Erythroblast (primary cell): ENCODE measurements around the gene IL36G.

Experiments
- DNase-seq, 2 experiments: peaks; one replicate each; lab custom pipeline; 2025; lab: John Stamatoyannopoulos, UW
- GATA1 ChIP-seq: IDR thresholded peaks from 2 replicates; pipeline ENCODE4 v1.6.1; 2011; ENCODE audit warnings: low read depth, mild to moderate bottlenecking, control low read depth, low read length, moderate library complexity
- POLR2A ChIP-seq: IDR thresholded peaks from 2 replicates; pipeline ENCODE4 v1.6.1; 2011; ENCODE audit warnings: mild to moderate bottlenecking, low read length

The IL36G gene

GRCh38 chr2:113015655-113016054, 37.8 kb downstream of the IL36G start:
- TF ChIP-seq POLR2A (no peak), GATA1 (no peak)
- no peak for DNase-seq

GRCh38 chr2:113018509-113018908, 40.7 kb downstream of the IL36G start:
- TF ChIP-seq POLR2A (no peak), GATA1 (no peak)
- no peak for DNase-seq

GRCh38 chr2:113021312-113021711, 43.5 kb downstream of the IL36G start:
- TF ChIP-seq GATA1, result no peak
- TF ChIP-seq POLR2A, result no peak
- no peak for DNase-seq

- TF ChIP-seq POLR2A, result no peak
- no peak for TF ChIP-seq GATA1
- DNase-seq, result peak in 1 of 2 experiments; percentile 3
Measured at GRCh38 chr2:113024764-113025163, 47.0 kb downstream of the IL36G start.

- TF ChIP-seq GATA1 (no peak), POLR2A (no peak)
Measured at GRCh38 chr2:113025737-113026136, 47.9 kb downstream of the IL36G start.

GRCh38 chr2:113027691-113028090, 49.9 kb downstream of the IL36G start:
- DNase-seq, result no peak
- TF ChIP-seq POLR2A, result no peak
- TF ChIP-seq GATA1, result no peak

More at GRCh38 chr2:113025737-113026136, 47.9 kb downstream of the IL36G start:
- no peak for DNase-seq

- DNase-seq, result no peak
- no peak for TF ChIP-seq GATA1
- TF ChIP-seq POLR2A, result no peak
Measured at GRCh38 chr2:113028112-113028511, 50.3 kb downstream of the IL36G start.

- no peak for DNase-seq
- no peak for TF ChIP-seq GATA1
- no peak for TF ChIP-seq POLR2A
Measured at GRCh38 chr2:113032737-113033136, 54.9 kb downstream of the IL36G start.

GRCh38 chr2:113034016-113034415, 56.2 kb downstream of the IL36G start:
- no peak for DNase-seq
- TF ChIP-seq POLR2A (no peak), GATA1 (no peak)
